ENCODE data around the gene APOBEC3A. TPM values are rescaled to one million over a fixed set of nuclear protein-coding genes. Genes with fewer than 3 reads are reported as not detected.

Gene APOBEC3A
- total and polyA plus RNA-seq, 2 donors (not counting 1 experiment from before 2014, with no cell fraction given), result 2.8 TPM; not detected in 1

GRCh38 chr22:38981992-38982927, 24.9 kb downstream of the APOBEC3A start, which contains the start of gene APOBEC3B:
Gene APOBEC3B, plus strand, starts transcription at chr22:38982347. Its CDS starts 107 bp downstream, at chr22:38982454.
- Histone ChIP-seq H3K4me3 (ENCODE audit: control extremely low read depth in 1 of 5, extremely low read depth in 1 of 5, insufficient read depth in 1 of 5, low read depth in 2 of 5, low read length in 4 of 5) (peak within 1 kb of the TSS in 4 of 5 experiments; percentile 43 to 74 (median 58)), H3K79me2 (ENCODE audit: control insufficient read depth, insufficient read depth, low read length) (no peaks in the 10 kb centered on the region), H3K9ac (ENCODE audit: low read length) (peak within 1 kb of the TSS; percentile 67), H3K4me1 (ENCODE audit: control insufficient read depth in 2 of 2, insufficient read depth in 2 of 2, low read length in 2 of 2) (peaks cover 11 to 39% of the 10 kb centered on the region in 2 donors), H4K20me1 (ENCODE audit: control insufficient read depth, insufficient read depth, low read length, poor library complexity, severe bottlenecking) (no peaks in the 10 kb centered on the region), H3K27ac (ENCODE audit: low read length in 2 of 2) (peak within 1 kb of the TSS in 1 of 2 donors; percentile 57), H3K4me2 (replicated peaks; ENCODE audit: low read depth, low read length, poor library complexity, severe bottlenecking) (peak within 1 kb of the TSS; percentile 73), H2AFZ (ENCODE audit: insufficient read depth, low read depth, low read length, poor library complexity, severe bottlenecking) (peak within 1 kb of the TSS; percentile 68), H3K9me3 (ENCODE audit: control extremely low read depth in 1 of 3, control insufficient read depth in 2 of 3, insufficient read depth in 1 of 3, low read length in 2 of 3) (peaks cover 2 to 27% (median 3%) of the 10 kb centered on the region in 3 donors), H3K27me3 (replicated peaks in 1 of 4; ENCODE audit: control extremely low read depth in 1 of 4, control insufficient read depth in 3 of 4, insufficient read depth in 4 of 4, low read length in 3 of 4) (no peaks in the 10 kb centered on the region), H3K36me3 (replicated peaks in 1 of 2; ENCODE audit: control extremely low read depth in 1 of 2, control insufficient read depth in 1 of 2, extremely low read depth in 1 of 2, insufficient read depth in 2 of 2, low read length in 1 of 2) (no peaks in the 10 kb centered on the region)
- DNase-seq, result peak; percentile 85
- H3K27ac Mint-ChIP-seq, result peak within 1 kb of the TSS; percentile 92
- peaks cover under 1% of the 10 kb centered on the region for H3K27me3 Mint-ChIP-seq
- H3K4me3 Mint-ChIP-seq, result peak within 1 kb of the TSS; percentile 97
- ChIA-PET CTCF (interaction anchor here (1.0 to 7.1 kb wide), 6 partner anchors 11 to 335 kb away, joined by 4 to 65 read pairs (median 4); partner anchors contain the start of gene CBX6), POLR2A (interaction anchor here (0.6 to 1.8 kb wide), 2 partner anchors 21 to 137 kb away, joined by 4 to 8 read pairs; no protein-coding TSS in a partner anchor)
- H3K9me3 Mint-ChIP-seq (ENCODE audit: insufficient read depth), result peaks cover 3% of the 10 kb centered on the region
- intact Hi-C loops (cut with micrococcal nuclease), result loop anchor here (1.0 to 5.0 kb wide), 2 partner anchors 21 to 110 kb away; partner anchors contain the start of gene CBX6
- 23% methylated on average over 16 of the region's 16 CpGs for WGBS (ENCODE audit: insufficient coverage)
- peaks cover 44% of the 10 kb centered on the region for H3K4me1 Mint-ChIP-seq
- ATAC-seq (ENCODE audit: low read depth), result peak; percentile 75
- no peak for TF ChIP-seq CTCF (IDR thresholded peaks at IDR 0.05)
- TF ChIP-seq EZH2 (IDR thresholded peaks at IDR 0.05; ENCODE audit: borderline replicate concordance, insufficient read depth, low read depth, low read length, poor library complexity, severe bottlenecking), result no peak

Data from B cell (primary cell).